ENCODE results near the gene DCDC1.

DNA sequence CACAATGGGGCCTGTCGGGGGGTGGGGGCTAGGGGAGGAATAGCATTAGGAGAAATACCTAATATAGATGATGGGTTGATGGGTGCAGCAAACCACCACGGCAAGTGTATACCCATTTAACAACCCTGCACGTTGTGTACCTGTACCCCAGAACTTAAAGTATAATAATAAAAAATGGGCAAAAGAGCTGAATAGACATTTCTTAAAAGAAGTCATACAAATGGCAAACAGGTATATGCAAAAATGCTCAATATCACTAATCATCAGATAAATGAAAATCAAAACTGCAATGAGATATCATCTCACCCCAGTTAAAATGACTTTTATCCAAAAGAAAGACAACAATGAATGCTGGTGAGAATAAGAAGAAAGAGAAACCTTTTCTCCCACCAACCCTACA lies 419.7 kb downstream of the DCDC1 start:
- TF ChIP-seq, protein P1, sequence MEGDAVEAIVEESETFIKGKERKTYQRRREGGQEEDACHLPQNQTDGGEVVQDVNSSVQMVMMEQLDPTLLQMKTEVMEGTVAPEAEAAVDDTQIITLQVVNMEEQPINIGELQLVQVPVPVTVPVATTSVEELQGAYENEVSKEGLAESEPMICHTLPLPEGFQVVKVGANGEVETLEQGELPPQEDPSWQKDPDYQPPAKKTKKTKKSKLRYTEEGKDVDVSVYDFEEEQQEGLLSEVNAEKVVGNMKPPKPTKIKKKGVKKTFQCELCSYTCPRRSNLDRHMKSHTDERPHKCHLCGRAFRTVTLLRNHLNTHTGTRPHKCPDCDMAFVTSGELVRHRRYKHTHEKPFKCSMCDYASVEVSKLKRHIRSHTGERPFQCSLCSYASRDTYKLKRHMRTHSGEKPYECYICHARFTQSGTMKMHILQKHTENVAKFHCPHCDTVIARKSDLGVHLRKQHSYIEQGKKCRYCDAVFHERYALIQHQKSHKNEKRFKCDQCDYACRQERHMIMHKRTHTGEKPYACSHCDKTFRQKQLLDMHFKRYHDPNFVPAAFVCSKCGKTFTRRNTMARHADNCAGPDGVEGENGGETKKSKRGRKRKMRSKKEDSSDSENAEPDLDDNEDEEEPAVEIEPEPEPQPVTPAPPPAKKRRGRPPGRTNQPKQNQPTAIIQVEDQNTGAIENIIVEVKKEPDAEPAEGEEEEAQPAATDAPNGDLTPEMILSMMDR (IDR thresholded peaks at IDR 0.05; ENCODE audit: low read depth, low read length), result no peak
- TF ChIP-seq POLR2A (IDR thresholded peaks at IDR 0.05; ENCODE audit: extremely low read depth, insufficient read length), result no peak
- TF ChIP-seq, protein P2, sequence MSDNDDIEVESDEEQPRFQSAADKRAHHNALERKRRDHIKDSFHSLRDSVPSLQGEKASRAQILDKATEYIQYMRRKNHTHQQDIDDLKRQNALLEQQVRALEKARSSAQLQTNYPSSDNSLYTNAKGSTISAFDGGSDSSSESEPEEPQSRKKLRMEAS (IDR thresholded peaks at IDR 0.05; ENCODE audit: low read depth, low read length), result no peak
